Fibroblast of lung (primary cell): ENCODE results near the gene CCNG2. TPM values are rescaled to one million over a fixed set of nuclear protein-coding genes. Genes with fewer than 3 reads are reported as not detected.

Experiments used
- DNase-seq, 2 donors: peaks; one replicate each; pipeline versions ENCODE4 v3.0.0 to v3.0.0-alpha.2; 2010; ENCODE audit warnings: low read depth in 2 of 2
- H2AFZ ChIP-seq: 2 replicates; pipeline ENCODE4 v1.5.1; 2012; ENCODE audit warnings: low read length, control low read depth, inconsistent platforms
- H3K27ac ChIP-seq: 2 replicates; pipeline ENCODE4 v1.5.1; 2011; ENCODE audit warnings: low read length, control low read depth; ENCODE audit not compliant: insufficient read depth
- H3K27me3 ChIP-seq: 2 replicates; pipeline ENCODE4 v1.5.1; 2011; ENCODE audit warnings: mild to moderate bottlenecking, low read length; ENCODE audit not compliant: control insufficient read depth, insufficient read depth
- H3K36me3 ChIP-seq: 2 replicates; pipeline ENCODE4 v1.5.1; 2011; ENCODE audit warnings: low read length; ENCODE audit not compliant: control insufficient read depth, insufficient read depth
- H3K4me1 ChIP-seq: 2 replicates; pipeline ENCODE4 v1.5.1; 2011; ENCODE audit warnings: low read length; ENCODE audit not compliant: control insufficient read depth, insufficient read depth; ENCODE audit errors: extremely low read depth
- H3K4me2 ChIP-seq: 2 replicates; pipeline ENCODE4 v1.5.1; 2011; ENCODE audit warnings: low read length, control low read depth; ENCODE audit not compliant: insufficient read depth; ENCODE audit errors: extremely low read depth
- H3K4me3 ChIP-seq, 4 experiments: fragments of 200-600 bp in 1 of 4; sonication (generic) in 1 of 4; replicated peaks in 1 of 4; 2 replicates each; pipeline ENCODE4 v1.5.1; 2011 to 2016; ENCODE audit warnings: low read length in 4 of 4, low read depth in 3 of 4, mild to moderate bottlenecking in 3 of 4, control low read depth in 2 of 4, inconsistent platforms in 1 of 4, mixed read lengths in 1 of 4; ENCODE audit not compliant: insufficient read depth in 1 of 4; ENCODE audit errors: control extremely low read depth in 1 of 4
- H3K79me2 ChIP-seq: 2 replicates; pipeline ENCODE4 v1.5.1; 2012; ENCODE audit warnings: mild to moderate bottlenecking, low read length, inconsistent platforms; ENCODE audit not compliant: control insufficient read depth, insufficient read depth
- H3K9ac ChIP-seq: 2 replicates; pipeline ENCODE4 v1.5.1; 2011; ENCODE audit warnings: mild to moderate bottlenecking, low read length, control low read depth; ENCODE audit not compliant: insufficient read depth
- H3K9me3 ChIP-seq: 2 replicates; pipeline ENCODE4 v1.5.1; 2012; ENCODE audit warnings: low read depth, low read length; ENCODE audit not compliant: control insufficient read depth, insufficient read depth
- H4K20me1 ChIP-seq: 2 replicates; pipeline ENCODE4 v1.5.1; 2011; ENCODE audit warnings: low read length; ENCODE audit not compliant: control insufficient read depth, insufficient read depth; ENCODE audit errors: extremely low read depth
- CTCF ChIP-seq, 2 donors: IDR thresholded peaks in 1 of 2; conservative IDR thresholded peaks in 1 of 2; 1 replicate in 1 of 2; 2 replicates in 1 of 2; pipeline ENCODE4 v1.5.1; 2011 to 2012; ENCODE audit warnings: low read length in 2 of 2, control low read depth in 1 of 2, inconsistent platforms in 1 of 2, low read depth in 1 of 2, mild to moderate bottlenecking in 1 of 2
- EZH2 ChIP-seq: IDR thresholded peaks from 2 replicates; pipeline ENCODE4 v1.5.1; 2012; ENCODE audit warnings: low read length, control low read depth, mild to moderate bottlenecking; ENCODE audit errors: missing control alignments
- polyA plus RNA-seq, 2 donors: library from polyadenylated mRNA; depleted of rRNA in 1 of 2; stranded (reverse) in 1 of 2; unstranded in 1 of 2; fragments of >200 nt; gene quantifications; 2 replicates each; pipeline ENCODE4 v1.2.1, GENCODE V29; 2011 to 2012; ENCODE audit warnings: missing spikeins in 1 of 2
- total RNA-seq: library from RNA; depleted of rRNA; stranded (reverse); fragments of >200 nt; gene quantifications from 2 replicates; pipeline ENCODE4 v1.2.1, GENCODE V29; 2014

CCNG2 gene
- total and polyA plus RNA-seq, 2 donors (not counting 1 experiment from before 2014, with no cell fraction given), result 20.1 to 30.3 TPM

GRCh38 chr4:77199276-77199675, 42.3 kb downstream of the CCNG2 start:
- Histone ChIP-seq H3K36me3 (no peaks in the 10 kb centered on the region), H3K9ac (no peak overlapping the region), H3K4me3 (no peak overlapping the region), H3K27ac (no peak overlapping the region), H3K4me1 (no peaks in the 10 kb centered on the region), H3K9me3 (no peaks in the 10 kb centered on the region), H3K79me2 (no peaks in the 10 kb centered on the region), H3K4me2 (no peak overlapping the region), H4K20me1 (no peaks in the 10 kb centered on the region), H2AFZ (no peak overlapping the region), H3K27me3 (peaks cover 5% of the 10 kb centered on the region)
- TF ChIP-seq EZH2, result no peak
- DNase-seq, result no peak

- no peak for DNase-seq
- no peak overlapping the region for H3K4me2 ChIP-seq
- no peak for TF ChIP-seq CTCF (conservative IDR thresholded peaks at IDR 0.05 in 1 of 2, IDR thresholded peaks at IDR 0.05 in 1 of 2; ENCODE audit: low read depth in 1 of 2, low read length in 2 of 2)
- TF ChIP-seq EZH2, result no peak
- H3K27ac ChIP-seq, result no peak overlapping the region
- peaks cover 5% of the 10 kb centered on the region for H3K27me3 ChIP-seq
- H3K9ac ChIP-seq, result no peak overlapping the region
- H3K4me3 ChIP-seq, result no peak overlapping the region
- H3K36me3 ChIP-seq, result no peaks in the 10 kb centered on the region
- no peaks in the 10 kb centered on the region for H3K4me1 ChIP-seq
- no peaks in the 10 kb centered on the region for H3K9me3 ChIP-seq
- no peaks in the 10 kb centered on the region for H3K79me2 ChIP-seq
- H4K20me1 ChIP-seq, result no peaks in the 10 kb centered on the region
- H2AFZ ChIP-seq, result no peak overlapping the region
Observed at GRCh38 chr4:77199701-77200100, 42.7 kb downstream of the CCNG2 start.

GRCh38 chr4:77201343-77201742, 44.3 kb downstream of the CCNG2 start:
- H3K27ac ChIP-seq, result no peak overlapping the region
- H3K27me3 ChIP-seq, result peaks cover 8% of the 10 kb centered on the region
- peak in 1 of 2 donors; percentile 40 for DNase-seq
- H3K79me2 ChIP-seq, result no peaks in the 10 kb centered on the region
- no peak overlapping the region for H3K9ac ChIP-seq
- H3K36me3 ChIP-seq, result no peaks in the 10 kb centered on the region
- no peak for TF ChIP-seq EZH2
- TF ChIP-seq CTCF (conservative IDR thresholded peaks at IDR 0.05 in 1 of 2, IDR thresholded peaks at IDR 0.05 in 1 of 2; ENCODE audit: low read depth in 1 of 2, low read length in 2 of 2), result no peak
- H3K4me2 ChIP-seq, result no peak overlapping the region
- no peaks in the 10 kb centered on the region for H3K9me3 ChIP-seq
- H3K4me3 ChIP-seq, result no peak overlapping the region
- no peaks in the 10 kb centered on the region for H4K20me1 ChIP-seq
- H2AFZ ChIP-seq, result no peak overlapping the region
- no peaks in the 10 kb centered on the region for H3K4me1 ChIP-seq
